H9 (cell line): ENCODE measurements around the gene ZNF408. TPM values are rescaled to one million over a fixed set of nuclear protein-coding genes. Genes with fewer than 3 reads are reported as not detected.

ENCODE experiments used
- DNase-seq: peaks from one replicate; pipeline ENCODE4 v3.0.0-alpha.2; 2017
- H2AFZ ChIP-seq: one replicate; pipeline ENCODE4 v1.6.1; 2013; ENCODE audit warnings: mild to moderate bottlenecking, low read length, control low read depth, moderate library complexity
- H2AK5ac ChIP-seq: 2 replicates; pipeline ENCODE4 v1.6.1; 2013; ENCODE audit warnings: low read length, control low read depth, mixed read lengths; ENCODE audit not compliant: insufficient read length
- H2BK120ac ChIP-seq: one replicate; pipeline ENCODE4 v1.6.1; 2013; ENCODE audit warnings: low read depth, mild to moderate bottlenecking, low read length, control low read depth, inconsistent platforms; ENCODE audit not compliant: poor library complexity, severe bottlenecking
- H2BK12ac ChIP-seq: 2 replicates; pipeline ENCODE4 v1.6.1; 2013; ENCODE audit warnings: low read length, control low read depth, mixed read lengths, low read depth; ENCODE audit not compliant: insufficient read length
- H2BK15ac ChIP-seq: 2 replicates; pipeline ENCODE4 v1.6.1; 2013; ENCODE audit warnings: low read depth, low read length, control low read depth
- H2BK20ac ChIP-seq: one replicate; pipeline ENCODE4 v1.6.1; 2013; ENCODE audit warnings: low read depth, mild to moderate bottlenecking, low read length, control low read depth, inconsistent platforms; ENCODE audit not compliant: poor library complexity, severe bottlenecking
- H2BK5ac ChIP-seq: 2 replicates; pipeline ENCODE4 v1.6.1; 2013; ENCODE audit warnings: low read length, control low read depth, mixed read lengths; ENCODE audit not compliant: insufficient read length
- H3K14ac ChIP-seq: 2 replicates; pipeline ENCODE4 v1.6.1; 2013; ENCODE audit warnings: low read length, control low read depth; ENCODE audit not compliant: insufficient read depth
- H3K18ac ChIP-seq: 2 replicates; pipeline ENCODE4 v1.6.1; 2013; ENCODE audit warnings: low read depth, mild to moderate bottlenecking, mixed read lengths, low read length, control low read depth; ENCODE audit not compliant: insufficient read length
- H3K23ac ChIP-seq: 2 replicates; pipeline ENCODE4 v1.6.1; 2013; ENCODE audit warnings: low read length, control low read depth, mixed read lengths, low read depth; ENCODE audit not compliant: insufficient read length
- H3K23me2 ChIP-seq: 2 replicates; pipeline ENCODE4 v1.6.1; 2013; ENCODE audit warnings: low read depth, mild to moderate bottlenecking, mixed read lengths, low read length, control low read depth; ENCODE audit not compliant: insufficient read length, poor library complexity, severe bottlenecking
- H3K27ac ChIP-seq: 2 replicates; pipeline ENCODE4 v1.5.1; 2013; ENCODE audit warnings: low read length, control low read depth, mixed read lengths, low read depth; ENCODE audit not compliant: insufficient read length
- H3K27me3 ChIP-seq: 2 replicates; pipeline ENCODE4 v1.6.1; 2013; ENCODE audit warnings: low read length, control low read depth, inconsistent platforms; ENCODE audit not compliant: insufficient read depth
- H3K4ac ChIP-seq: 2 replicates; pipeline ENCODE4 v1.6.1; 2013; ENCODE audit warnings: low read depth, mild to moderate bottlenecking, control low read depth, inconsistent platforms, low read length, moderate library complexity
- H3K4me1 ChIP-seq: 2 replicates; pipeline ENCODE4 v1.6.1; 2013; ENCODE audit warnings: low read length, control low read depth, inconsistent platforms; ENCODE audit not compliant: insufficient read depth
- H3K4me2 ChIP-seq: 2 replicates; pipeline ENCODE4 v1.6.1; 2013; ENCODE audit warnings: low read length, control low read depth, mixed read lengths; ENCODE audit not compliant: insufficient read length, insufficient read depth
- H3K56ac ChIP-seq: 2 replicates; pipeline ENCODE4 v1.6.1; 2013; ENCODE audit warnings: low read depth, mild to moderate bottlenecking, mixed read lengths, low read length, control low read depth; ENCODE audit not compliant: insufficient read length
- H3K79me1 ChIP-seq: 2 replicates; pipeline ENCODE4 v1.6.1; 2013; ENCODE audit warnings: low read depth, mild to moderate bottlenecking, moderate library complexity, low read length, control low read depth, inconsistent platforms; ENCODE audit not compliant: insufficient read depth, poor library complexity, severe bottlenecking
- H3K79me2 ChIP-seq: 2 replicates; pipeline ENCODE4 v1.6.1; 2013; ENCODE audit warnings: low read length, control low read depth, inconsistent platforms; ENCODE audit not compliant: insufficient read depth
- H3K9ac ChIP-seq: 2 replicates; pipeline ENCODE4 v1.6.1; 2013; ENCODE audit warnings: low read length, control low read depth, mixed read lengths; ENCODE audit not compliant: insufficient read length; ENCODE audit errors: extremely low read depth
- H3K9me3 ChIP-seq: one replicate; pipeline ENCODE4 v1.6.1; 2013; ENCODE audit warnings: low read depth, low read length, inconsistent platforms; ENCODE audit not compliant: control insufficient read depth
- H3T11ph ChIP-seq: one replicate; pipeline ENCODE4 v1.6.1; 2013; ENCODE audit warnings: mild to moderate bottlenecking, low read length, control low read depth, inconsistent platforms
- H4K20me1 ChIP-seq: one replicate; pipeline ENCODE4 v1.6.1; 2013; ENCODE audit not compliant: control insufficient read depth, insufficient read length, insufficient read depth
- H4K5ac ChIP-seq: 2 replicates; pipeline ENCODE4 v1.6.1; 2013; ENCODE audit warnings: low read depth, mild to moderate bottlenecking, mixed read lengths, low read length, control low read depth; ENCODE audit not compliant: insufficient read length
- H4K8ac ChIP-seq: replicated peaks from 2 replicates; pipeline ENCODE4 v1.6.1; 2013; ENCODE audit warnings: low read length, control low read depth, mixed read lengths, low read depth; ENCODE audit not compliant: insufficient read length
- H4K91ac ChIP-seq: 2 replicates; pipeline ENCODE4 v1.6.1; 2013; ENCODE audit warnings: low read depth, mild to moderate bottlenecking, moderate library complexity, mixed read lengths, low read length, control low read depth; ENCODE audit not compliant: insufficient read length
- H3K27ac Mint-ChIP-seq, 3 experiments: 2 replicates in 2 of 3; 3 replicates in 1 of 3; pipeline ENCODE4 v1.8.0; 2020 to 2021; ENCODE audit warnings: mixed read lengths in 3 of 3, mild to moderate bottlenecking in 1 of 3, moderate library complexity in 1 of 3
- H3K27me3 Mint-ChIP-seq: 2 replicates; pipeline ENCODE4 v1.8.0; 2021; ENCODE audit warnings: low read depth, mild to moderate bottlenecking, moderate library complexity, mixed read lengths
- H3K36me3 Mint-ChIP-seq, 3 experiments: 2 replicates in 2 of 3; 3 replicates in 1 of 3; pipeline ENCODE4 v1.8.0; 2020 to 2021; ENCODE audit warnings: low read depth in 3 of 3, mixed read lengths in 3 of 3; ENCODE audit not compliant: insufficient read depth in 1 of 3
- H3K4me1 Mint-ChIP-seq, 2 experiments: 2 replicates each; pipeline ENCODE4 v1.8.0; 2020; ENCODE audit warnings: mixed read lengths in 2 of 2
- H3K4me3 Mint-ChIP-seq, 2 experiments: 2 replicates in 1 of 2; 3 replicates in 1 of 2; pipeline ENCODE4 v1.8.0; 2020 to 2021; ENCODE audit warnings: mild to moderate bottlenecking in 2 of 2, mixed read lengths in 2 of 2, moderate library complexity in 1 of 2
- H3K9me3 Mint-ChIP-seq, 2 experiments: 2 replicates in 1 of 2; 3 replicates in 1 of 2; pipeline ENCODE4 v1.8.0; 2020; ENCODE audit warnings: mild to moderate bottlenecking in 2 of 2, mixed read lengths in 2 of 2, moderate library complexity in 1 of 2
- whole genome bisulfite sequencing: extraction: QIAGEN DNeasy Blood & Tissue Kit; methylation state at CpG from one replicate; pipeline ENCODE4 v1.1.7; 2013; ENCODE audit warnings: missing lambda C conversion rate, low lambda C conversion rate, mixed read lengths; ENCODE audit not compliant: insufficient read length; ENCODE audit errors: extremely low coverage; 5-methylcytosine and 5-hydroxymethylcytosine counted together
- total RNA-seq: library from RNA; stranded (reverse); gene quantifications from 2 replicates; pipeline ENCODE4 v1.2.1, GENCODE V29; 2021
- TF ChIP-seq, protein P1 (sequence below): fragments of 200-600 bp; sonication (generic); conservative IDR thresholded peaks from 3 replicates; pipeline ENCODE4 v1.8.0; 2021; ENCODE audit warnings: antibody characterized with exemption, mild to moderate bottlenecking

Gene ZNF408
- total RNA-seq, 1 experiment from 2014 or later, result 16.6 TPM

GRCh38 chr11:46655631-46656030, 45.2 kb upstream of the ZNF408 start:
- Histone ChIP-seq H4K20me1 (no peaks in the 10 kb centered on the region), H3K9ac (no peak overlapping the region)
- peaks cover 17 to 76% (median 70%) of the 10 kb centered on the region in 3 experiments; a peak in 6 of 7 replicates for H3K36me3 Mint-ChIP-seq

More at GRCh38 chr11:46655631-46656030, 45.2 kb upstream of the ZNF408 start:
- DNase-seq, result no peak
- Histone ChIP-seq H3K27me3 (no peaks in the 10 kb centered on the region), H2AFZ (no peak overlapping the region), H3K4ac (no peak overlapping the region), H3K18ac (no peak overlapping the region), H2BK12ac (no peak overlapping the region), H2BK20ac (no peak overlapping the region), H2BK15ac (no peak overlapping the region), H3K14ac (no peak overlapping the region), H3K79me1 (no peaks in the 10 kb centered on the region), H4K8ac (no peak overlapping the region), H2BK120ac (no peak overlapping the region), H3K9me3 (no peaks in the 10 kb centered on the region), H3K56ac (no peak overlapping the region), H2AK5ac (no peak overlapping the region), H3T11ph (no peak overlapping the region), H2BK5ac (no peak overlapping the region), H4K91ac (no peak overlapping the region), H3K4me1 (no peaks in the 10 kb centered on the region), H3K23ac (no peak overlapping the region), H3K23me2 (no peaks in the 10 kb centered on the region), H3K79me2 (no peaks in the 10 kb centered on the region), H3K27ac (no peak overlapping the region), H3K4me2 (no peak overlapping the region), H4K5ac (no peak overlapping the region)
- Mint-ChIP-seq H3K27ac (no peak overlapping the region), H3K9me3 (no peaks in the 10 kb centered on the region), H3K4me3 (no peak overlapping the region), H3K4me1 (no peaks in the 10 kb centered on the region), H3K27me3 (no peaks in the 10 kb centered on the region)
- WGBS, result no CpG with 5 or more reads among the region's 4 CpGs
- TF ChIP-seq, protein P1, sequence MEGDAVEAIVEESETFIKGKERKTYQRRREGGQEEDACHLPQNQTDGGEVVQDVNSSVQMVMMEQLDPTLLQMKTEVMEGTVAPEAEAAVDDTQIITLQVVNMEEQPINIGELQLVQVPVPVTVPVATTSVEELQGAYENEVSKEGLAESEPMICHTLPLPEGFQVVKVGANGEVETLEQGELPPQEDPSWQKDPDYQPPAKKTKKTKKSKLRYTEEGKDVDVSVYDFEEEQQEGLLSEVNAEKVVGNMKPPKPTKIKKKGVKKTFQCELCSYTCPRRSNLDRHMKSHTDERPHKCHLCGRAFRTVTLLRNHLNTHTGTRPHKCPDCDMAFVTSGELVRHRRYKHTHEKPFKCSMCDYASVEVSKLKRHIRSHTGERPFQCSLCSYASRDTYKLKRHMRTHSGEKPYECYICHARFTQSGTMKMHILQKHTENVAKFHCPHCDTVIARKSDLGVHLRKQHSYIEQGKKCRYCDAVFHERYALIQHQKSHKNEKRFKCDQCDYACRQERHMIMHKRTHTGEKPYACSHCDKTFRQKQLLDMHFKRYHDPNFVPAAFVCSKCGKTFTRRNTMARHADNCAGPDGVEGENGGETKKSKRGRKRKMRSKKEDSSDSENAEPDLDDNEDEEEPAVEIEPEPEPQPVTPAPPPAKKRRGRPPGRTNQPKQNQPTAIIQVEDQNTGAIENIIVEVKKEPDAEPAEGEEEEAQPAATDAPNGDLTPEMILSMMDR, result no peak
